GM18505 (cell line): ENCODE results near the gene GUCY1A2.
A peak's percentile ranks its signal among the peaks of the same experiment; 100 is the strongest.
"Not testable (repeated sequence)": the region's sequence is repeated elsewhere in the genome, so short reads cannot be mapped to it uniquely, and the experiment has no call there.

Experiments used
- ATAC-seq: cut with Tn5 transposase; IDR thresholded peaks from one replicate; pipeline ENCODE4 v1.9.1; 2021; ENCODE audit not compliant: unreplicated experiment
- POLR2A ChIP-seq: IDR thresholded peaks from 4 replicates; pipeline ENCODE4 v1.6.1; 2011; ENCODE audit warnings: borderline replicate concordance; ENCODE audit not compliant: insufficient read depth, insufficient read length; ENCODE audit errors: extremely low read depth

The GUCY1A2 gene

GRCh38 chr11:106958517-106959248, 59.6 kb downstream of the GUCY1A2 start:
- no peak for ATAC-seq
- no peak for TF ChIP-seq POLR2A

GRCh38 chr11:106957030-106957482, 61.2 kb downstream of the GUCY1A2 start:
- no peak for TF ChIP-seq POLR2A
- ATAC-seq, result no peak

GRCh38 chr11:106950067-106950491, 68.2 kb downstream of the GUCY1A2 start:
- ATAC-seq, result no peak
- TF ChIP-seq POLR2A, result no peak

- TF ChIP-seq POLR2A, result no peak
- ATAC-seq, result no peak
Measured at GRCh38 chr11:106943089-106943488, 75.2 kb downstream of the GUCY1A2 start.

- no peak for ATAC-seq
- no peak for TF ChIP-seq POLR2A
Measured at GRCh38 chr11:106939157-106939556, 79.1 kb downstream of the GUCY1A2 start.

GRCh38 chr11:106937111-106937510, 81.2 kb downstream of the GUCY1A2 start:
- no peak for ATAC-seq
- no peak for TF ChIP-seq POLR2A

- ATAC-seq, result no peak
Measured at GRCh38 chr11:106925245-106925644, 93.0 kb downstream of the GUCY1A2 start.

GRCh38 chr11:106920899-106921509, 97.3 kb downstream of the GUCY1A2 start:
- TF ChIP-seq POLR2A, result no peak
- ATAC-seq, result no peak

More at GRCh38 chr11:106925245-106925644, 93.0 kb downstream of the GUCY1A2 start:
- no peak for TF ChIP-seq POLR2A

- peak; percentile 83 for ATAC-seq
- no peak for TF ChIP-seq POLR2A
Measured at GRCh38 chr11:106917973-106918372, 100.3 kb downstream of the GUCY1A2 start.

- no peak for TF ChIP-seq POLR2A
- ATAC-seq, result no peak
Measured at GRCh38 chr11:106914409-106914808, 103.9 kb downstream of the GUCY1A2 start.

GRCh38 chr11:106913141-106913540, 105.1 kb downstream of the GUCY1A2 start:
- no peak for TF ChIP-seq POLR2A
- ATAC-seq, result no peak

- ATAC-seq, result no peak
- no peak for TF ChIP-seq POLR2A
Measured at GRCh38 chr11:106904826-106905225, 113.5 kb downstream of the GUCY1A2 start.

- TF ChIP-seq POLR2A, result no peak
- no peak for ATAC-seq
Measured at GRCh38 chr11:106889718-106890117, 128.6 kb downstream of the GUCY1A2 start.

GRCh38 chr11:106888386-106888785, 129.9 kb downstream of the GUCY1A2 start:
- ATAC-seq, result no peak
- no peak for TF ChIP-seq POLR2A

GRCh38 chr11:106883693-106884092, 134.6 kb downstream of the GUCY1A2 start:
- not testable (repeated sequence) for ATAC-seq
